A549 (cell line): ENCODE measurements around the gene HDGF. TPM values are rescaled to one million over a fixed set of nuclear protein-coding genes. Genes with fewer than 3 reads are reported as not detected.

ENCODE experiments used
- ATAC-seq, 2 experiments: fragments of 200-7000 bp in 1 of 2; fragments of >200 bp in 1 of 2; cut with Nextera tagmentation in 1 of 2; cut with Tn5 transposase in 1 of 2; 3 replicates each; pipeline versions ENCODE4 v1.8.0 to v1.9.1; 2018 to 2020; ENCODE audit warnings: mild to moderate bottlenecking in 1 of 2, moderate library complexity in 1 of 2
- CTCF ChIA-PET: fragments of 300-600 bp; sonication (Branson Sonifier 250); formaldehyde crosslinking; extraction: SDS; loops from one replicate; lab custom pipeline; 2021; ENCODE audit warnings: antibody characterized with exemption, inconsistent platforms; lab: Yijun Ruan, JAX
- POLR2A ChIA-PET: fragments of 350-600 bp; formaldehyde crosslinking; extraction: SDS; loops from one replicate; lab custom pipeline; 2021; ENCODE audit warnings: antibody characterized with exemption, inconsistent platforms; lab: Yijun Ruan, JAX
- DNase-seq, 2 experiments: peaks; one replicate each; pipeline versions ENCODE4 v3.0.0 to v3.0.0-alpha.2; 2011 to 2016; ENCODE audit warnings: low read depth in 1 of 2, low spot score in 1 of 2
- FAIRE-seq: peaks from 2 replicates; lab custom pipeline; 2011; peaks lifted over from hg19 to GRCh38; lab: Jason Lieb, UNC
- H3K27ac ChIP-seq, 2 experiments: fragments of >200 bp; sonication (Bioruptor Twin); formaldehyde crosslinking; 3 replicates each; pipeline ENCODE4 v1.5.1; 2016 to 2017
- H3K4me1 ChIP-seq: fragments of >200 bp; sonication (Bioruptor Twin); formaldehyde crosslinking; 3 replicates; pipeline ENCODE4 v1.6.1; 2016
- H3K4me2 ChIP-seq: fragments of >200 bp; sonication (Bioruptor Twin); formaldehyde crosslinking; 3 replicates; pipeline ENCODE4 v1.6.1; 2016
- H3K4me3 ChIP-seq: fragments of >200 bp; sonication (Bioruptor Twin); formaldehyde crosslinking; 3 replicates; pipeline ENCODE4 v1.5.1; 2016
- H3K9me3 ChIP-seq: fragments of >200 bp; sonication (Bioruptor Twin); formaldehyde crosslinking; 3 replicates; pipeline ENCODE4 v1.6.1; 2016
- CBX8 ChIP-seq: fragments of 200-600 bp; sonication (generic); IDR thresholded peaks from 2 replicates; pipeline ENCODE4 v1.6.1; 2016
- CHD2 ChIP-seq: fragments of 150-350 bp; IDR thresholded peaks from 2 replicates; pipeline ENCODE4 v1.6.1; 2014; ENCODE audit warnings: low read length; ENCODE audit not compliant: partially characterized antibody
- CHD4 ChIP-seq: fragments of 200-600 bp; sonication (generic); IDR thresholded peaks from 2 replicates; pipeline ENCODE4 v1.6.1; 2016; ENCODE audit warnings: antibody characterized with exemption, mild to moderate bottlenecking, borderline replicate concordance
- EHF ChIP-seq: fragments of 250-450 bp; sonication (Bioruptor Pico); IDR thresholded peaks from 2 replicates; pipeline ENCODE4 v1.5.0; 2020; ENCODE audit warnings: mild to moderate bottlenecking
- EP300 ChIP-seq, 2 experiments: fragments of >200 bp; sonication (Bioruptor Twin); formaldehyde crosslinking; IDR thresholded peaks; 2 replicates in 1 of 2; 3 replicates in 1 of 2; pipeline ENCODE4 v1.6.1; 2016 to 2017
- FOSL2 ChIP-seq, 2 experiments: fragments of 450-650 bp in 1 of 2; fragments of >200 bp in 1 of 2; sonication (Bioruptor Twin) in 1 of 2; formaldehyde crosslinking; IDR thresholded peaks; 2 replicates each; pipeline versions ENCODE4 v1.5.0 to v1.6.1; 2016 to 2020; ENCODE audit warnings: mild to moderate bottlenecking in 1 of 2, moderate library complexity in 1 of 2
- GATA3 ChIP-seq: IDR thresholded peaks from 2 replicates; pipeline ENCODE4 v1.6.1; 2012; ENCODE audit warnings: borderline replicate concordance
- HEYL ChIP-seq: fragments of 250-450 bp; sonication (Bioruptor Pico); IDR thresholded peaks from 2 replicates; pipeline ENCODE4 v1.8.0; 2021; ENCODE audit warnings: mild to moderate bottlenecking, moderate library complexity
- HOXA7 ChIP-seq: fragments of 250-450 bp; sonication (Bioruptor Pico); IDR thresholded peaks from 2 replicates; pipeline ENCODE4 v1.5.0; 2020; ENCODE audit warnings: mild to moderate bottlenecking, moderate library complexity
- HOXB13 ChIP-seq: fragments of 250-450 bp; sonication (Bioruptor Pico); IDR thresholded peaks from 2 replicates; pipeline ENCODE4 v1.5.0; 2020; ENCODE audit warnings: low read depth, mild to moderate bottlenecking, moderate library complexity
- JUNB ChIP-seq: fragments of >200 bp; sonication (Bioruptor Twin); formaldehyde crosslinking; IDR thresholded peaks from 2 replicates; pipeline ENCODE4 v1.6.1; 2016
- KDM1A ChIP-seq: fragments of 200-600 bp; sonication (generic); IDR thresholded peaks from 2 replicates; pipeline ENCODE4 v1.6.1; 2016; ENCODE audit warnings: low read depth, mild to moderate bottlenecking
- KDM5A ChIP-seq: fragments of 200-600 bp; sonication (generic); IDR thresholded peaks from 2 replicates; pipeline ENCODE4 v1.6.1; 2016; ENCODE audit warnings: antibody characterized with exemption, mild to moderate bottlenecking
- MAX ChIP-seq: IDR thresholded peaks from 2 replicates; pipeline ENCODE4 v1.6.1; 2012
- POLR2A ChIP-seq: IDR thresholded peaks from 2 replicates; pipeline ENCODE4 v1.6.1; 2012; ENCODE audit warnings: mild to moderate bottlenecking, low read length
- RAD21 ChIP-seq, 2 experiments: fragments of >200 bp in 1 of 2; sonication (Bioruptor Twin) in 1 of 2; formaldehyde crosslinking in 1 of 2; IDR thresholded peaks in 1 of 2; conservative IDR thresholded peaks in 1 of 2; 2 replicates in 1 of 2; 3 replicates in 1 of 2; pipeline ENCODE4 v1.6.1; 2012 to 2018; ENCODE audit warnings: inconsistent platforms in 1 of 2
- SMC3 ChIP-seq: fragments of >200 bp; sonication (Bioruptor Twin); formaldehyde crosslinking; IDR thresholded peaks from 3 replicates; pipeline ENCODE4 v1.6.1; 2018; ENCODE audit warnings: inconsistent platforms
- ZFP36 ChIP-seq: fragments of 450-650 bp; IDR thresholded peaks from 2 replicates; pipeline ENCODE4 v1.6.1; 2014; ENCODE audit warnings: borderline replicate concordance; ENCODE audit not compliant: partially characterized antibody
- ZNF302 ChIP-seq: fragments of 250-450 bp; sonication (Bioruptor Pico); IDR thresholded peaks from 2 replicates; pipeline ENCODE4 v1.9.0; 2021; ENCODE audit warnings: inconsistent platforms, mild to moderate bottlenecking, moderate library complexity
- WGBS: methylation state at CpG from one replicate; pipeline ENCODE4 v1.1.6; 2017; ENCODE audit errors: missing lambda C conversion rate; 5-methylcytosine and 5-hydroxymethylcytosine counted together
- polyA plus RNA-seq, 4 experiments: library from polyadenylated mRNA; depleted of rRNA in 3 of 4; stranded (reverse); fragments of >200 nt; fragmentation: RNase III in 1 of 4; extraction: RNeasy Plus Mini Kit Qiagen cat#74134 plus additional on column Dnase treatment in 1 of 4; gene quantifications; 2 replicates in 3 of 4; 3 replicates in 1 of 4; pipeline ENCODE4 v1.2.3, GENCODE V29; 2011 to 2017
- TF ChIP-seq, protein P1 (sequence below): fragments of >200 bp; sonication (Bioruptor Twin); formaldehyde crosslinking; IDR thresholded peaks from 3 replicates; pipeline ENCODE4 v1.5.1; 2016
- TF ChIP-seq, protein P2 (sequence below): IDR thresholded peaks from 2 replicates; pipeline ENCODE4 v1.6.1; 2012; ENCODE audit warnings: low read depth, borderline replicate concordance
- TF ChIP-seq, protein P3 (sequence below): fragments of 150-350 bp; IDR thresholded peaks from 2 replicates; pipeline ENCODE4 v1.6.1; 2014; ENCODE audit warnings: low read depth, mild to moderate bottlenecking, low read length
- TF ChIP-seq, protein P4 (sequence below): fragments of 450-650 bp; IDR thresholded peaks from 2 replicates; pipeline ENCODE4 v1.6.1; 2014; ENCODE audit warnings: antibody characterized with exemption
- TF ChIP-seq, protein P5 (sequence below): fragments of >200 bp; sonication (Bioruptor Twin); formaldehyde crosslinking; IDR thresholded peaks from 2 replicates; pipeline ENCODE4 v1.6.1; 2016

Gene HDGF
- polyA plus RNA-seq, 2 of the 4 experiments (the other 2 are of a cell fraction) = 299 to 428 TPM

- peak; percentile 89 for DNase-seq
- Histone ChIP-seq H3K4me2 (peak overlapping the region; percentile 95), H3K4me1 (peaks cover 35% of the 10 kb centered on the region), H3K27ac (peak overlapping the region; percentile 7 to 49; a peak in 4 of 6 replicates)
- no peak for FAIRE-seq
- 16% methylated on average over 18 of the region's 18 CpGs for WGBS
- POLR2A ChIA-PET = interaction anchor here (0.6 to 4.4 kb wide), 4 partner anchors 15 to 41 kb away, joined by 7 to 90 read pairs (median 11); partner anchors contain the start of genes MRPL24 and PRCC
- CTCF ChIA-PET = interaction anchor here (0.6 to 42.3 kb wide), 69 partner anchors 10 to 355 kb away, joined by 3 to 2258 read pairs (median 5); partner anchors contain the start of genes BCAN, CRABP2, HDGF and INSRR
- ATAC-seq = peak; percentile 70 to 81
- TF ChIP-seq FOSL2 (IDR thresholded peaks at IDR 0.05) (no peak), FOSL2 (CRISPR knock-in tag; IDR thresholded peaks at IDR 0.05) (no peak), ZFP36 (no peak), KDM5A (no peak), CHD2 (no peak), EHF (CRISPR knock-in tag) (no peak), HOXA7 (CRISPR knock-in tag) (no peak), SMC3 (peak; percentile 91), JUNB (no peak), RAD21 (conservative IDR thresholded peaks at IDR 0.05 in 1 of 2, IDR thresholded peaks at IDR 0.05 in 1 of 2) (peak; percentile 87 to 93), HEYL (CRISPR knock-in tag) (no peak), MAX (peak; percentile 64; the same call in 1 of the 2 replicates), ZNF302 (CRISPR knock-in tag) (no peak)
- TF ChIP-seq, protein P1, sequence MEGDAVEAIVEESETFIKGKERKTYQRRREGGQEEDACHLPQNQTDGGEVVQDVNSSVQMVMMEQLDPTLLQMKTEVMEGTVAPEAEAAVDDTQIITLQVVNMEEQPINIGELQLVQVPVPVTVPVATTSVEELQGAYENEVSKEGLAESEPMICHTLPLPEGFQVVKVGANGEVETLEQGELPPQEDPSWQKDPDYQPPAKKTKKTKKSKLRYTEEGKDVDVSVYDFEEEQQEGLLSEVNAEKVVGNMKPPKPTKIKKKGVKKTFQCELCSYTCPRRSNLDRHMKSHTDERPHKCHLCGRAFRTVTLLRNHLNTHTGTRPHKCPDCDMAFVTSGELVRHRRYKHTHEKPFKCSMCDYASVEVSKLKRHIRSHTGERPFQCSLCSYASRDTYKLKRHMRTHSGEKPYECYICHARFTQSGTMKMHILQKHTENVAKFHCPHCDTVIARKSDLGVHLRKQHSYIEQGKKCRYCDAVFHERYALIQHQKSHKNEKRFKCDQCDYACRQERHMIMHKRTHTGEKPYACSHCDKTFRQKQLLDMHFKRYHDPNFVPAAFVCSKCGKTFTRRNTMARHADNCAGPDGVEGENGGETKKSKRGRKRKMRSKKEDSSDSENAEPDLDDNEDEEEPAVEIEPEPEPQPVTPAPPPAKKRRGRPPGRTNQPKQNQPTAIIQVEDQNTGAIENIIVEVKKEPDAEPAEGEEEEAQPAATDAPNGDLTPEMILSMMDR = peak; percentile 97
- TF ChIP-seq, protein P2, sequence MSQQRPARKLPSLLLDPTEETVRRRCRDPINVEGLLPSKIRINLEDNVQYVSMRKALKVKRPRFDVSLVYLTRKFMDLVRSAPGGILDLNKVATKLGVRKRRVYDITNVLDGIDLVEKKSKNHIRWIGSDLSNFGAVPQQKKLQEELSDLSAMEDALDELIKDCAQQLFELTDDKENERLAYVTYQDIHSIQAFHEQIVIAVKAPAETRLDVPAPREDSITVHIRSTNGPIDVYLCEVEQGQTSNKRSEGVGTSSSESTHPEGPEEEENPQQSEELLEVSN = no peak
- TF ChIP-seq, protein P3, sequence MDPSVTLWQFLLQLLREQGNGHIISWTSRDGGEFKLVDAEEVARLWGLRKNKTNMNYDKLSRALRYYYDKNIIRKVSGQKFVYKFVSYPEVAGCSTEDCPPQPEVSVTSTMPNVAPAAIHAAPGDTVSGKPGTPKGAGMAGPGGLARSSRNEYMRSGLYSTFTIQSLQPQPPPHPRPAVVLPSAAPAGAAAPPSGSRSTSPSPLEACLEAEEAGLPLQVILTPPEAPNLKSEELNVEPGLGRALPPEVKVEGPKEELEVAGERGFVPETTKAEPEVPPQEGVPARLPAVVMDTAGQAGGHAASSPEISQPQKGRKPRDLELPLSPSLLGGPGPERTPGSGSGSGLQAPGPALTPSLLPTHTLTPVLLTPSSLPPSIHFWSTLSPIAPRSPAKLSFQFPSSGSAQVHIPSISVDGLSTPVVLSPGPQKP = no peak
- TF ChIP-seq, protein P4, sequence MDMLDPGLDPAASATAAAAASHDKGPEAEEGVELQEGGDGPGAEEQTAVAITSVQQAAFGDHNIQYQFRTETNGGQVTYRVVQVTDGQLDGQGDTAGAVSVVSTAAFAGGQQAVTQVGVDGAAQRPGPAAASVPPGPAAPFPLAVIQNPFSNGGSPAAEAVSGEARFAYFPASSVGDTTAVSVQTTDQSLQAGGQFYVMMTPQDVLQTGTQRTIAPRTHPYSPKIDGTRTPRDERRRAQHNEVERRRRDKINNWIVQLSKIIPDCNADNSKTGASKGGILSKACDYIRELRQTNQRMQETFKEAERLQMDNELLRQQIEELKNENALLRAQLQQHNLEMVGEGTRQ = no peak
- TF ChIP-seq, all 56 proteins: peak for 4
- Histone ChIP-seq H3K9me3 (no peaks in the 10 kb centered on the region), H3K4me3 (peak overlapping the region; percentile 89)
These were observed 25.7 kb downstream of the HDGF start for GRCh38 chr1:156725683-156726280.

DNA sequence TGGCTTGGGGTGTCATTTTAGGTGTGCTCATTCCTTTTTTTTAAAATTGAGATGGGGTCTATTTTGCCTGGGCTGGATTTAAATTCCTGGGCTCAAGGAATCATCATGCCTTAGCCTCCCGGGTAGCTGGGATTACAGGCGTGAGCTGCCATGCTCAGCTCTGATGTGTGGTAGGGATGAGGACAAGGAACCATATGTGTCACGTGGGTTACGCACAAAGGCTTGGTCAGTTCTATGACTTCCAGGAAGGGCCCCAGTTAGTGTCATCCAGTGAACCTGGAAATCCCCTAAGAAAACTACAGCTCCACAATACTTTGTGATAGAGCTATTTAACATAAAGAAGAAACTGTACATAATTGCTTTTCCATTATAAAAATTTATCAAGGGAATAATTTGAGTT, 29.9 kb downstream of the HDGF start:
- Histone ChIP-seq H3K4me2 (no peak overlapping the region), H3K9me3 (no peaks in the 10 kb centered on the region), H3K4me3 (no peak overlapping the region), H3K4me1 (peaks cover 16% of the 10 kb centered on the region), H3K27ac (no peak overlapping the region)
- FAIRE-seq (no peak), ATAC-seq (no peak), DNase-seq (no peak)
- TF ChIP-seq, protein P5, sequence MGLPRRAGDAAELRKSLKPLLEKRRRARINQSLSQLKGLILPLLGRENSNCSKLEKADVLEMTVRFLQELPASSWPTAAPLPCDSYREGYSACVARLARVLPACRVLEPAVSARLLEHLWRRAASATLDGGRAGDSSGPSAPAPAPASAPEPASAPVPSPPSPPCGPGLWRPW = no peak
- TF ChIP-seq KDM1A (no peak), EP300 (IDR thresholded peaks at IDR 0.05) (no peak), CBX8 (no peak), GATA3 (no peak), ZNF302 (CRISPR knock-in tag) (no peak), POLR2A (no peak), MAX (no peak), CHD4 (no peak), HOXB13 (CRISPR knock-in tag) (no peak), EHF (CRISPR knock-in tag) (no peak)
- 96% methylated on average over 4 of the region's 4 CpGs for WGBS
- ChIA-PET POLR2A (interaction anchor here (1.0 kb wide), 1 partner anchor 32 kb away, joined by 3 read pairs; no protein-coding TSS in a partner anchor), CTCF (interaction anchor here (0.6 to 42.3 kb wide), 8 partner anchors 14 to 139 kb away, joined by 3 to 2258 read pairs (median 4); partner anchors contain the start of genes CRABP2, NES and NTRK1)
